Nephron progenitor cell (in vitro differentiated cells): ENCODE measurements around the gene TCF23.

Experiments
- DNase-seq: peaks from one replicate; pipeline ENCODE4 v3.0.0; 2021
- H3K27ac Mint-ChIP-seq: 2 replicates; pipeline ENCODE4 v1.8.0; 2021; ENCODE audit warnings: mild to moderate bottlenecking, moderate library complexity, mixed read lengths
- H3K27me3 Mint-ChIP-seq: 2 replicates; pipeline ENCODE4 v1.8.0; 2021; ENCODE audit warnings: mild to moderate bottlenecking, low read depth, mixed read lengths; ENCODE audit not compliant: poor library complexity
- H3K36me3 Mint-ChIP-seq: 2 replicates; pipeline ENCODE4 v1.8.0; 2021; ENCODE audit warnings: low read depth, mixed read lengths
- H3K4me1 Mint-ChIP-seq: 2 replicates; pipeline ENCODE4 v1.8.0; 2021; ENCODE audit warnings: mixed read lengths
- H3K4me3 Mint-ChIP-seq: 2 replicates; pipeline ENCODE4 v1.8.0; 2021; ENCODE audit warnings: mild to moderate bottlenecking, moderate library complexity, mixed read lengths
- H3K9me3 Mint-ChIP-seq: 2 replicates; pipeline ENCODE4 v1.8.0; 2021; ENCODE audit warnings: mild to moderate bottlenecking, moderate library complexity, mixed read lengths
- CTCF ChIP-seq: fragments of 200-600 bp; sonication (generic); IDR thresholded peaks from 2 replicates; pipeline ENCODE4 v1.5.0; 2021; ENCODE audit warnings: antibody characterized with exemption

The TCF23 gene

DNA sequence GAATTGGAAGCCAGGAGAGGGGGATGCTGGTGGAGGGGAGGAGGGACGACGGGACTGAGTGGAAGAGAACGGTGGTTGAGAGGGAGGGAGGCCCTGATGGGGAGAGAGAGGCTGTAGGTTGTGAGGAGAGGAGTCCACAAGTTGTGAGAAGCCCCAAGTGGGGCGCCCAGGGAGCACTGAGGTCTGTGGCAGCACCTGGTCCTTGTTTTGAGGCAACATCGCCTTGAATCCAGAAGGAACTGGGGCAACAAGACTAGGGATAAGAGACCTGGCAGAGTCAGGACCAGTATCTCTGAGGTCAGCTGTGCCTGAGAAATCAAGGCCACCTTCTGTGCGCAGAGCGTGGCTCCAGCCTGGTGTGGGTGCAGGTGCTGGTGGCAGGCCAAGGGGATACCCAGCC, 10.7 kb upstream of the TCF23 start:
- Mint-ChIP-seq H3K9me3 (peaks cover 7% of the 10 kb centered on the region), H3K4me3 (no peak overlapping the region), H3K36me3 (peaks cover 2% of the 10 kb centered on the region), H3K27ac (no peak overlapping the region), H3K27me3 (peaks cover 32% of the 10 kb centered on the region), H3K4me1 (peaks cover 9% of the 10 kb centered on the region)
- no peak for DNase-seq
- no peak for TF ChIP-seq CTCF

GRCh38 chr2:27139310-27139709, 9.5 kb upstream of the TCF23 start, which contains the start of gene PRR30:
PRR30 (minus strand) TSS chr2:27139410; CDS start chr2:27138329, 1,081 bp downstream.
- Mint-ChIP-seq H3K4me3 (no peak within 1 kb of the TSS), H3K9me3 (peaks cover 11% of the 10 kb centered on the region), H3K27ac (no peak within 1 kb of the TSS), H3K4me1 (no peaks in the 10 kb centered on the region), H3K27me3 (peaks cover 44% of the 10 kb centered on the region), H3K36me3 (no peaks in the 10 kb centered on the region)
- DNase-seq: no peak
- no peak for TF ChIP-seq CTCF

- Mint-ChIP-seq H3K4me1 (peaks cover 21% of the 10 kb centered on the region), H3K27ac (no peak overlapping the region)
These were observed 5.5 kb upstream of the TCF23 start for GRCh38 chr2:27143285-27143684.

DNA sequence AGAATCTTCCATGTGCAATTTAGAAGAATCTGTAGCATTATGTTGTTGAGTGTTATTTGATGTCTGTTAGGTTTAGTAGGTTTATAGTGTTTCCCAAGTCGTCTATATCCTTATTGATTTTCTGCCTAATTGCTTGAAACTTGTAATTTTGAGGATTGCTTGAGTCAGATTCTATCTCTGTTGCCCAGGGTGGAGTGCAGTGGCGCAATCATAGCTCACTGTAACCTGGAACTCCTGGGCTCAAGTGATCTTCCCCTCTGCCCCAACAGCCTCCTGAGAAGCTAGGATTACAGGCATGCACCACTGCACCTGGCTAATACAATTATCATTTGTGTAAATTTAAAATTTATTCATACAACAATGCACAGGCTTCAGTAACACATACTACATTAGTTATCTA, 3.1 kb upstream of the TCF23 start:
- H3K4me1 Mint-ChIP-seq: peaks cover 28% of the 10 kb centered on the region

More at GRCh38 chr2:27143285-27143684, 5.5 kb upstream of the TCF23 start:
- H3K27me3 Mint-ChIP-seq: peaks cover 51% of the 10 kb centered on the region
- DNase-seq: no peak
- H3K9me3 Mint-ChIP-seq: peaks cover 11% of the 10 kb centered on the region
- H3K4me3 Mint-ChIP-seq: no peak overlapping the region
- TF ChIP-seq CTCF: no peak
- H3K36me3 Mint-ChIP-seq: no peaks in the 10 kb centered on the region

GRCh38 chr2:27147935-27148334, 869 bp upstream of the TCF23 start:
- H3K27ac Mint-ChIP-seq: no peak overlapping the region
- H3K9me3 Mint-ChIP-seq: peaks cover 6% of the 10 kb centered on the region
- H3K36me3 Mint-ChIP-seq: no peaks in the 10 kb centered on the region
- no peak for DNase-seq
- TF ChIP-seq CTCF: no peak
- peaks cover 34% of the 10 kb centered on the region for H3K27me3 Mint-ChIP-seq
- H3K4me3 Mint-ChIP-seq: no peak overlapping the region
- peaks cover 32% of the 10 kb centered on the region for H3K4me1 Mint-ChIP-seq

More for the DNA sequence above, 3.1 kb upstream of the TCF23 start:
- no peaks in the 10 kb centered on the region for H3K36me3 Mint-ChIP-seq
- TF ChIP-seq CTCF: no peak
- H3K4me3 Mint-ChIP-seq: no peak overlapping the region
- peaks cover 49% of the 10 kb centered on the region for H3K27me3 Mint-ChIP-seq
- no peak overlapping the region for H3K27ac Mint-ChIP-seq
- peaks cover 11% of the 10 kb centered on the region for H3K9me3 Mint-ChIP-seq
- no peak for DNase-seq

DNA sequence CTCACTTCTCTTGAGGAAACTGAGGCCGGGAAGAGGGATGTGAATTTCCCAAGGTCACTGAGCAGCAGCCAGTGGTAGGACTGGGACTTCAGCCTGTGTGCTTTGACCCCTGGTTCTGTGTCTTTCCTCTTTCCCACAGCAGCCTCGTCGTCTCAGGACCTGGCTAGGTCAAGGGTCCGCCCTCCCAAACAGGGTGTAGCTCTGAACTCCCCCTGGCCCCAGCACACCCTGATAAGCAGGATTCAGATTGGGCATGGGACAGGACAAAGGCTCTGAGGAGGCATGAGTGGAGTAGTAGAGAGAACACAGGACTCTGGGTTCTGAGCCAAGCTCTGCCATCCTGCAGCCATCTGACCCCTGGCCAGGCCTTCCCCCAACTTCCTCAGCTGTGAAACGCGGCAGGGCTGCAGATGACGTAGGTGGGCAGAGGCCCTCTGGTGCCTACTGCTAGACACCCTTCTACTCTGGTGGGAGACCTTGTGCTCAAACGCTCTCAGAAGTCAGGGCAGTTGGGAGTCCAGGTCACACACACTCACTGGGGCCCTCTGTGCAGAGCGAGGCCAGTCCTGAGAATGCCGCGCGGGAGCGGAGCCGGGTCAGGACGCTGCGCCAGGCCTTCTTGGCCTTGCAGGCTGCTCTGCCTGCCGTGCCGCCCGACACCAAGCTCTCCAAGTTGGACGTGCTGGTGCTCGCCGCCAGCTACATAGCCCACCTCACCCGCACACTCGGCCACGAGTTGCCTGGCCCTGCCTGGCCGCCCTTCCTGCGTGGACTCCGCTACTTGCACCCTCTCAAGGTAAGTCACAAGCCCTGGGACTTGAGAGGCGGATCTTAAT, 984 bp downstream of the TCF23 start:
- H3K36me3 Mint-ChIP-seq: no peaks in the 10 kb centered on the region
- no peak for TF ChIP-seq CTCF
- DNase-seq: no peak
- H3K4me1 Mint-ChIP-seq: peaks cover 45% of the 10 kb centered on the region
- H3K4me3 Mint-ChIP-seq: no peak overlapping the region
- H3K9me3 Mint-ChIP-seq: no peaks in the 10 kb centered on the region
- H3K27me3 Mint-ChIP-seq: peaks cover 17% of the 10 kb centered on the region
- H3K27ac Mint-ChIP-seq: no peak overlapping the region
